Measurements from ENCODE around the gene RGMB.

RGMB gene

GRCh38 chr5:98775246-98776065, 2.0 kb downstream of the RGMB start:
- TF ChIP-seq ZNF121 (tag by site-specific recombination; IDR thresholded peaks at IDR 0.05) (no peak), ZNF10 (tag by site-specific recombination; IDR thresholded peaks at IDR 0.05) (no peak), KLF7 (tag by site-specific recombination; IDR thresholded peaks at IDR 0.05; ENCODE audit: borderline replicate concordance) (no peak), SP2 (tag by site-specific recombination; IDR thresholded peaks at IDR 0.05) (no peak), ZNF677 (tag by site-specific recombination; IDR thresholded peaks at IDR 0.05) (no peak), PRDM1 (tag by site-specific recombination; IDR thresholded peaks at IDR 0.05) (peak; percentile 60; the same call in 1 of the 2 replicates), SCRT2 (tag by site-specific recombination; IDR thresholded peaks at IDR 0.05) (peak; percentile 44), ZNF248 (tag by site-specific recombination; IDR thresholded peaks at IDR 0.05) (no peak)
- TF ChIP-seq, protein P1, sequence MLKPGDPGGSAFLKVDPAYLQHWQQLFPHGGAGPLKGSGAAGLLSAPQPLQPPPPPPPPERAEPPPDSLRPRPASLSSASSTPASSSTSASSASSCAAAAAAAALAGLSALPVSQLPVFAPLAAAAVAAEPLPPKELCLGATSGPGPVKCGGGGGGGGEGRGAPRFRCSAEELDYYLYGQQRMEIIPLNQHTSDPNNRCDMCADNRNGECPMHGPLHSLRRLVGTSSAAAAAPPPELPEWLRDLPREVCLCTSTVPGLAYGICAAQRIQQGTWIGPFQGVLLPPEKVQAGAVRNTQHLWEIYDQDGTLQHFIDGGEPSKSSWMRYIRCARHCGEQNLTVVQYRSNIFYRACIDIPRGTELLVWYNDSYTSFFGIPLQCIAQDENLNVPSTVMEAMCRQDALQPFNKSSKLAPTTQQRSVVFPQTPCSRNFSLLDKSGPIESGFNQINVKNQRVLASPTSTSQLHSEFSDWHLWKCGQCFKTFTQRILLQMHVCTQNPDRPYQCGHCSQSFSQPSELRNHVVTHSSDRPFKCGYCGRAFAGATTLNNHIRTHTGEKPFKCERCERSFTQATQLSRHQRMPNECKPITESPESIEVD (tag by site-specific recombination; IDR thresholded peaks at IDR 0.05), result no peak
- Histone ChIP-seq H3K4me1 (ENCODE audit: control insufficient read depth, insufficient read depth, low read length) (peaks cover 24% of the 10 kb centered on the region), H3K9me3 (ENCODE audit: control insufficient read depth, insufficient read depth, low read depth, low read length) (no peaks in the 10 kb centered on the region), H3K27ac (ENCODE audit: extremely low read depth, low read depth, low read length) (no peak overlapping the region), H3K4me3 (ENCODE audit: low read depth, low read length) (peak overlapping the region; percentile 79), H3K36me3 (ENCODE audit: control insufficient read depth in 2 of 2, insufficient read depth in 1 of 2, low read length in 2 of 2) (peaks cover 0 to 10% of the 10 kb centered on the region in 2 experiments; a peak in 1 of 3 replicates)
- ChIA-PET POLR2A (no interaction called here), CTCF (interaction anchor here (1.1 kb wide), 2 partner anchors 8 to 20 kb away, joined by 3 to 4 read pairs; no protein-coding TSS in a partner anchor)

DNA sequence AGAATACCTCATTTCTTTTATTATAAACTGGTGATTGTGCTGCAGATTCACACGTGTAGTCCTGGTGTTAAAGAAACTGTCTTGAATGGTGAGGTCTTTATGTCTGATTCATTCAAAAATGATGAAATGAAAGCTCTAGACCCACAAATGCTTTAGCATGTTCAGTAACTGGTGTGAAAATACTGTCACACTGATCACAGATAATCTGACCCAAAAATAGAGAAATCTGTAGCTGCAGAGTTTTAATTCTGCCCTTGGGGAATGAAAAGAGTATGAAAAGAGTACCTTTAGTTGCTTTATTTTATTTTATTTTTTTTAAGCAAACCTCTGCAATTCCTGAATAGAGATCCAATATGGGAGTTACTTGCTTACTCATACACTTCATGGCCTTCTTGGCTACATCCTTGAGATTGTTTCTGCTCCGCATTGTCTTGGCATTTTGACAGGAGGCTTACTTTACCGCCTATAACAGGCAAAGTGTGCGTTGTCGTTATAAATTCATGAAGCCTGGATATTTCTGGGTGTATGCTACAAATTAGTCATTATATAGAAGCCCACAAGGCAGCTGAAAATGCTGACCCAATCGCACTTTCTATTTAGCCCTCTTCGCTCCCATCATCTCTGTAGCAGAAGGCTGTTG, 2.7 kb downstream of the RGMB start:
- CTCF ChIA-PET, result interaction anchor here (1.0 to 1.1 kb wide), 3 partner anchors 8 to 1779 kb away, joined by 3 to 4 read pairs (median 3); no protein-coding TSS in a partner anchor
- Histone ChIP-seq H3K4me3 (ENCODE audit: low read depth, low read length) (peak overlapping the region; percentile 79; the same call in 1 of the 2 replicates), H3K4me1 (ENCODE audit: control insufficient read depth, insufficient read depth, low read length) (peaks cover 30% of the 10 kb centered on the region), H3K27ac (ENCODE audit: extremely low read depth, low read depth, low read length) (no peak overlapping the region), H3K9me3 (ENCODE audit: control insufficient read depth, insufficient read depth, low read depth, low read length) (no peaks in the 10 kb centered on the region), H3K36me3 (ENCODE audit: control insufficient read depth in 2 of 2, insufficient read depth in 1 of 2, low read length in 2 of 2) (peaks cover 0 to 17% of the 10 kb centered on the region in 2 experiments; a peak in 2 of 3 replicates)
- POLR2A ChIA-PET, result no interaction called here
- TF ChIP-seq OSR2 (tag by site-specific recombination; IDR thresholded peaks at IDR 0.05) (no peak), ZNF184 (tag by site-specific recombination; IDR thresholded peaks at IDR 0.05) (no peak), ZNF350 (tag by site-specific recombination; IDR thresholded peaks at IDR 0.05) (no peak), SALL2 (tag by site-specific recombination; IDR thresholded peaks at IDR 0.05; ENCODE audit: borderline replicate concordance) (no peak), ZNF394 (tag by site-specific recombination; IDR thresholded peaks at IDR 0.05; ENCODE audit: borderline replicate concordance) (no peak), ZNF623 (tag by site-specific recombination; IDR thresholded peaks at IDR 0.05) (no peak), ZNF777 (tag by site-specific recombination; IDR thresholded peaks at IDR 0.05; ENCODE audit: borderline replicate concordance) (no peak), GLIS2 (tag by site-specific recombination; IDR thresholded peaks at IDR 0.05) (no peak), ZNF138 (tag by site-specific recombination; IDR thresholded peaks at IDR 0.05; ENCODE audit: borderline replicate concordance) (no peak), ZNF785 (tag by site-specific recombination; IDR thresholded peaks at IDR 0.05) (no peak), MYNN (tag by site-specific recombination; IDR thresholded peaks at IDR 0.05; ENCODE audit: borderline replicate concordance) (no peak)
- TF ChIP-seq, protein P2, sequence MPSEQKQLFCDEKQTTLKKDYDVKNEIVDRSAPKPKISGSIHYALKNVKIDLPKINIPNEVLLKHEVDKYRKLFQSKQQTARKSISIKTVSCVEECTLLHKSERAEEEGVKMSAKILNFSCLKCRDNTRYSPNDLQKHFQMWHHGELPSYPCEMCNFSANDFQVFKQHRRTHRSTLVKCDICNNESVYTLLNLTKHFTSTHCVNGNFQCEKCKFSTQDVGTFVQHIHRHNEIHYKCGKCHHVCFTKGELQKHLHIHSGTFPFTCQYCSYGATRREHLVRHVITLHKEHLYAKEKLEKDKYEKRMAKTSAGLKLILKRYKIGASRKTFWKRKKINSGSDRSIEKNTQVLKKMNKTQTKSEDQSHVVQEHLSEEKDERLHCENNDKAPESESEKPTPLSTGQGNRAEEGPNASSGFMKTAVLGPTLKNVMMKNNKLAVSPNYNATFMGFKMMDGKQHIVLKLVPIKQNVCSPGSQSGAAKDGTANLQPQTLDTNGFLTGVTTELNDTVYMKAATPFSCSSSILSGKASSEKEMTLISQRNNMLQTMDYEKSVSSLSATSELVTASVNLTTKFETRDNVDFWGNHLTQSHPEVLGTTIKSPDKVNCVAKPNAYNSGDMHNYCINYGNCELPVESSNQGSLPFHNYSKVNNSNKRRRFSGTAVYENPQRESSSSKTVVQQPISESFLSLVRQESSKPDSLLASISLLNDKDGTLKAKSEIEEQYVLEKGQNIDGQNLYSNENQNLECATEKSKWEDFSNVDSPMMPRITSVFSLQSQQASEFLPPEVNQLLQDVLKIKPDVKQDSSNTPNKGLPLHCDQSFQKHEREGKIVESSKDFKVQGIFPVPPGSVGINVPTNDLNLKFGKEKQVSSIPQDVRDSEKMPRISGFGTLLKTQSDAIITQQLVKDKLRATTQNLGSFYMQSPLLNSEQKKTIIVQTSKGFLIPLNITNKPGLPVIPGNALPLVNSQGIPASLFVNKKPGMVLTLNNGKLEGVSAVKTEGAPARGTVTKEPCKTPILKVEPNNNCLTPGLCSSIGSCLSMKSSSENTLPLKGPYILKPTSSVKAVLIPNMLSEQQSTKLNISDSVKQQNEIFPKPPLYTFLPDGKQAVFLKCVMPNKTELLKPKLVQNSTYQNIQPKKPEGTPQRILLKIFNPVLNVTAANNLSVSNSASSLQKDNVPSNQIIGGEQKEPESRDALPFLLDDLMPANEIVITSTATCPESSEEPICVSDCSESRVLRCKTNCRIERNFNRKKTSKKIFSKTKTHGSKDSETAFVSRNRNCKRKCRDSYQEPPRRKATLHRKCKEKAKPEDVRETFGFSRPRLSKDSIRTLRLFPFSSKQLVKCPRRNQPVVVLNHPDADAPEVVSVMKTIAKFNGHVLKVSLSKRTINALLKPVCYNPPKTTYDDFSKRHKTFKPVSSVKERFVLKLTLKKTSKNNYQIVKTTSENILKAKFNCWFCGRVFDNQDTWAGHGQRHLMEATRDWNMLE (tag by site-specific recombination; conservative IDR thresholded peaks at IDR 0.05; ENCODE audit: low read depth), result no peak
- TF ChIP-seq, protein P3, sequence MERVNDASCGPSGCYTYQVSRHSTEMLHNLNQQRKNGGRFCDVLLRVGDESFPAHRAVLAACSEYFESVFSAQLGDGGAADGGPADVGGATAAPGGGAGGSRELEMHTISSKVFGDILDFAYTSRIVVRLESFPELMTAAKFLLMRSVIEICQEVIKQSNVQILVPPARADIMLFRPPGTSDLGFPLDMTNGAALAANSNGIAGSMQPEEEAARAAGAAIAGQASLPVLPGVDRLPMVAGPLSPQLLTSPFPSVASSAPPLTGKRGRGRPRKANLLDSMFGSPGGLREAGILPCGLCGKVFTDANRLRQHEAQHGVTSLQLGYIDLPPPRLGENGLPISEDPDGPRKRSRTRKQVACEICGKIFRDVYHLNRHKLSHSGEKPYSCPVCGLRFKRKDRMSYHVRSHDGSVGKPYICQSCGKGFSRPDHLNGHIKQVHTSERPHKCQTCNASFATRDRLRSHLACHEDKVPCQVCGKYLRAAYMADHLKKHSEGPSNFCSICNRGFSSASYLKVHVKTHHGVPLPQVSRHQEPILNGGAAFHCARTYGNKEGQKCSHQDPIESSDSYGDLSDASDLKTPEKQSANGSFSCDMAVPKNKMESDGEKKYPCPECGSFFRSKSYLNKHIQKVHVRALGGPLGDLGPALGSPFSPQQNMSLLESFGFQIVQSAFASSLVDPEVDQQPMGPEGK (tag by site-specific recombination; IDR thresholded peaks at IDR 0.05), result no peak
- TF ChIP-seq, protein P4, sequence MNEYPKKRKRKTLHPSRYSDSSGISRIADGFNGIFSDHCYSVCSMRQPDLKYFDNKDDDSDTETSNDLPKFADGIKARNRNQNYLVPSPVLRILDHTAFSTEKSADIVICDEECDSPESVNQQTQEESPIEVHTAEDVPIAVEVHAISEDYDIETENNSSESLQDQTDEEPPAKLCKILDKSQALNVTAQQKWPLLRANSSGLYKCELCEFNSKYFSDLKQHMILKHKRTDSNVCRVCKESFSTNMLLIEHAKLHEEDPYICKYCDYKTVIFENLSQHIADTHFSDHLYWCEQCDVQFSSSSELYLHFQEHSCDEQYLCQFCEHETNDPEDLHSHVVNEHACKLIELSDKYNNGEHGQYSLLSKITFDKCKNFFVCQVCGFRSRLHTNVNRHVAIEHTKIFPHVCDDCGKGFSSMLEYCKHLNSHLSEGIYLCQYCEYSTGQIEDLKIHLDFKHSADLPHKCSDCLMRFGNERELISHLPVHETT (tag by site-specific recombination; IDR thresholded peaks at IDR 0.05), result no peak

All from HEK293 (cell line).